GM18909 (cell line): ENCODE measurements around the gene NRN1L.

Experiments used
- ATAC-seq: cut with Tn5 transposase; IDR thresholded peaks from one replicate; pipeline ENCODE4 v1.9.1; 2021; ENCODE audit warnings: mild to moderate bottlenecking; ENCODE audit not compliant: unreplicated experiment, poor library complexity

The NRN1L gene

GRCh38 chr16:67933805-67934204, 49.1 kb downstream of the NRN1L start:
- ATAC-seq = no peak

- no peak for ATAC-seq
Measured at GRCh38 chr16:67934306-67935100, 49.8 kb downstream of the NRN1L start.

DNA sequence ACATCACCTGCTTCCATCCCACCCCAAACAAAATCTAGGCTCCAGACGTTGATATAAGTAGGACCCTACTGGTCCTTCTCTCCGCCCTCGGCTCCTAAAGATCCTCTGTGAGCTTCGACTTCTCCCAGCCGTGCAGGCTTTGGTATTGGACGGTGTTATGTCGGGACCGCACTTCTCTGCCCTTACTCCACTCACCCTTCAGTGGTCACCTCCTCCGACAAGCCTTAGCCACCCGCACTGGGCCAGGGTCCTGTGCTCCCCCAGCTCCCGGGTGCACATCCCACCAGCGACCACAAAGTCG, 50.4 kb downstream of the NRN1L start:
- no peak for ATAC-seq

GRCh38 chr16:67935402-67936123, 50.9 kb downstream of the NRN1L start:
- ATAC-seq = peak; percentile 88
